Measurements from ENCODE around the gene GAD1. TPM values are rescaled to one million over a fixed set of nuclear protein-coding genes. Genes with fewer than 3 reads are reported as not detected.
A peak's percentile ranks its signal among the peaks of the same experiment; 100 is the strongest.

The GAD1 gene
- polyA plus RNA-seq, 1 donor from 2014 or later = 56.3 TPM

DNA sequence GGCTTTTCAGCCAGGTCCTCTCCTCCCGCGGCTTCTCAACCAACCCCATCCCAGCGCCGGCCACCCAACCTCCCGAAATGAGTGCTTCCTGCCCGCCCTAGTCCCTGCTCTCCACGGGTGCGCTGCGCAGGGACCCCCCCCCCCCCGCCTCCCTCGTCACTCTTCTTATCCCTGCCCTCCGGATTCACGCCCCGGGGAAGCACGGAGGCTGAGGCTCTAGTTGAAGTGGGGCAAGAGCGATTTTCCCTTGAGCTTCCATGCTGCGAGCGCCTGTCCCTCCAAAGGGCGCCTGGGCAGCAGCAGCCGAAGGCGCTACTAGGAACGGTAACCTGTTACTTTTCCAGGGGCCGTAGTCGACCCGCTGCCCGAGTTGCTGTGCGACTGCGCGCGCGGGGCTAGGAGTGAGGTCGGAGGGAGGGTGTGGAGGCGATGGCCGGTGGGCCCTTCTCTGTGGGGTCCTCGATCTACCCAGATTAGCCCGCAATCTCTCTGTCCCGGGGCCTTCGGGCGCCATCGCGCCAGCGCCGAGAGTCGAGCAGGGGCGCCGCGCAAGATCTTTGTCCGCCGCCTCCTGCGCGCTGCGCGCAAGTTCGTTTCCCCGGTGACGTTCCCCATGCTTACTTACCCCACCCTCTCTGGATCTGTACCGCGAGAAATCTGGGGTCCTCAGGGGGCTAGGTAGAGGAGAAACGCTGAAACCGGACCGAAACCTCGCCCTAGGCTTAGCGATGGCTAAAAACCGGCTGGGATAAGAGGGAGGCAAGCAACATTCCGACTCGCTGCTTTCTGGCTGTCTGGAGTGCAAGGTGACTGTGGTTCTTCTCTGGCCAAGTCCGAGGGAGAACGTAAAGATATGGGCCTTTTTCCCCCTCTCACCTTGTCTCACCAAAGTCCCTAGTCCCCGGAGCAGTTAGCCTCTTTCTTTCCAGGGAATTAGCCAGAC lies 677 bp downstream of the GAD1 start:
- Histone ChIP-seq H3K79me2 (replicated peaks; ENCODE audit: insufficient read depth, low read length) (no peaks in the 10 kb centered on the region), H3K27me3 (ENCODE audit: insufficient read depth, low read depth, low read length) (peaks cover 96% of the 10 kb centered on the region), H3K9ac (ENCODE audit: low read length) (peak overlapping the region; percentile 77), H3K9me3 (ENCODE audit: low read length) (no peaks in the 10 kb centered on the region), H3K4me2 (ENCODE audit: low read length) (peak overlapping the region; percentile 81), H2AFZ (ENCODE audit: low read depth, low read length) (peak overlapping the region; percentile 18), H3K27ac (ENCODE audit: low read length) (peak overlapping the region; percentile 77), H3K36me3 (ENCODE audit: insufficient read depth, low read length) (no peaks in the 10 kb centered on the region), H3K4me3 (ENCODE audit: low read length) (peak overlapping the region; percentile 80), H3F3A (ENCODE audit: insufficient read depth, low read length, poor library complexity, severe bottlenecking) (no peaks in the 10 kb centered on the region), H3K9me2 (ENCODE audit: insufficient read depth, low read length) (no peaks in the 10 kb centered on the region), H4K20me1 (ENCODE audit: insufficient read depth) (no peaks in the 10 kb centered on the region)
- TF ChIP-seq, protein P1, sequence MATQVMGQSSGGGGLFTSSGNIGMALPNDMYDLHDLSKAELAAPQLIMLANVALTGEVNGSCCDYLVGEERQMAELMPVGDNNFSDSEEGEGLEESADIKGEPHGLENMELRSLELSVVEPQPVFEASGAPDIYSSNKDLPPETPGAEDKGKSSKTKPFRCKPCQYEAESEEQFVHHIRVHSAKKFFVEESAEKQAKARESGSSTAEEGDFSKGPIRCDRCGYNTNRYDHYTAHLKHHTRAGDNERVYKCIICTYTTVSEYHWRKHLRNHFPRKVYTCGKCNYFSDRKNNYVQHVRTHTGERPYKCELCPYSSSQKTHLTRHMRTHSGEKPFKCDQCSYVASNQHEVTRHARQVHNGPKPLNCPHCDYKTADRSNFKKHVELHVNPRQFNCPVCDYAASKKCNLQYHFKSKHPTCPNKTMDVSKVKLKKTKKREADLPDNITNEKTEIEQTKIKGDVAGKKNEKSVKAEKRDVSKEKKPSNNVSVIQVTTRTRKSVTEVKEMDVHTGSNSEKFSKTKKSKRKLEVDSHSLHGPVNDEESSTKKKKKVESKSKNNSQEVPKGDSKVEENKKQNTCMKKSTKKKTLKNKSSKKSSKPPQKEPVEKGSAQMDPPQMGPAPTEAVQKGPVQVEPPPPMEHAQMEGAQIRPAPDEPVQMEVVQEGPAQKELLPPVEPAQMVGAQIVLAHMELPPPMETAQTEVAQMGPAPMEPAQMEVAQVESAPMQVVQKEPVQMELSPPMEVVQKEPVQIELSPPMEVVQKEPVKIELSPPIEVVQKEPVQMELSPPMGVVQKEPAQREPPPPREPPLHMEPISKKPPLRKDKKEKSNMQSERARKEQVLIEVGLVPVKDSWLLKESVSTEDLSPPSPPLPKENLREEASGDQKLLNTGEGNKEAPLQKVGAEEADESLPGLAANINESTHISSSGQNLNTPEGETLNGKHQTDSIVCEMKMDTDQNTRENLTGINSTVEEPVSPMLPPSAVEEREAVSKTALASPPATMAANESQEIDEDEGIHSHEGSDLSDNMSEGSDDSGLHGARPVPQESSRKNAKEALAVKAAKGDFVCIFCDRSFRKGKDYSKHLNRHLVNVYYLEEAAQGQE (IDR thresholded peaks at IDR 0.05; ENCODE audit: borderline replicate concordance) = no peak
- TF ChIP-seq EZH2 (IDR thresholded peaks at IDR 0.05; ENCODE audit: borderline replicate concordance, insufficient read depth, low read length, poor library complexity, severe bottlenecking) (peak; percentile 46), TAF1 (IDR thresholded peaks at IDR 0.05; ENCODE audit: low read depth) (no peak)

DNA sequence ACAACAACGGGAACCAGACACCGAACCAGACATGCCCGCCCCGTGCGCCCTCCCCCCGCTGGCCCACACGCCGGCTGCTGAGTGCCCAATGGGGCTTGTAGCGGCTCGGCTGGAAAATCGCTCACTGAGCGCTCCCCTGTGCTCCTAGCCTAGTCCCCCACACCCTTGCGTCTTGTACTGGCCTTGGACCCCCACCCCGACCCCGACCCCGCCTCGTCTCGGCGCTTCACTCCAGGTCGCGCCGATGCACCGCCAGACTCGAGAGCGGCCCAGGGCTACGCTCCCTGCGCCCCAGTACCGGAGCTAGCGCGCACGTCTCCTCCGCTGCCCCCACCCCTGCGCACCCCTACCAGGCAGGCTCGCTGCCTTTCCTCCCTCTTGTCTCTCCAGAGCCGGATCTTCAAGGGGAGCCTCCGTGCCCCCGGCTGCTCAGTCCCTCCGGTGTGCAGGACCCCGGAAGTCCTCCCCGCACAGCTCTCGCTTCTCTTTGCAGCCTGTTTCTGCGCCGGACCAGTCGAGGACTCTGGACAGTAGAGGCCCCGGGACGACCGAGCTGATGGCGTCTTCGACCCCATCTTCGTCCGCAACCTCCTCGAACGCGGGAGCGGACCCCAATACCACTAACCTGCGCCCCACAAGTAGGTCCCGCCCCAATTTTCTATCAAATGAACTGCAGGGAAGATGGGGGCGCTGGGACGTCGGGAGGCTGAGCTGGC lies 1.5 kb downstream of the GAD1 start:
- H3K27ac ChIP-seq (ENCODE audit: low read length) = peak overlapping the region; percentile 77
- H3K36me3 ChIP-seq (ENCODE audit: insufficient read depth, low read length) = no peaks in the 10 kb centered on the region
- no peak overlapping the region for H2AFZ ChIP-seq (ENCODE audit: low read depth, low read length)
- H3K4me3 ChIP-seq (ENCODE audit: low read length) = peak overlapping the region; percentile 80
- H3K4me2 ChIP-seq (ENCODE audit: low read length) = peak overlapping the region; percentile 59
- no peaks in the 10 kb centered on the region for H3K9me2 ChIP-seq (ENCODE audit: insufficient read depth, low read length)
- H4K20me1 ChIP-seq (ENCODE audit: insufficient read depth) = no peaks in the 10 kb centered on the region
- H3K9ac ChIP-seq (ENCODE audit: low read length) = peak overlapping the region; percentile 77
- no peaks in the 10 kb centered on the region for H3K9me3 ChIP-seq (ENCODE audit: low read length)
- TF ChIP-seq MXI1 (conservative IDR thresholded peaks at IDR 0.05; ENCODE audit: poor library complexity, severe bottlenecking) = no peak
- TF ChIP-seq EZH2 (IDR thresholded peaks at IDR 0.05; ENCODE audit: borderline replicate concordance, insufficient read depth, low read length, poor library complexity, severe bottlenecking) = peak; percentile 72
- peaks cover 100% of the 10 kb centered on the region for H3K27me3 ChIP-seq (ENCODE audit: insufficient read depth, low read depth, low read length)
- H3F3A ChIP-seq (ENCODE audit: insufficient read depth, low read length, poor library complexity, severe bottlenecking) = no peaks in the 10 kb centered on the region
- H3K79me2 ChIP-seq (replicated peaks; ENCODE audit: insufficient read depth, low read length) = no peaks in the 10 kb centered on the region

DNA sequence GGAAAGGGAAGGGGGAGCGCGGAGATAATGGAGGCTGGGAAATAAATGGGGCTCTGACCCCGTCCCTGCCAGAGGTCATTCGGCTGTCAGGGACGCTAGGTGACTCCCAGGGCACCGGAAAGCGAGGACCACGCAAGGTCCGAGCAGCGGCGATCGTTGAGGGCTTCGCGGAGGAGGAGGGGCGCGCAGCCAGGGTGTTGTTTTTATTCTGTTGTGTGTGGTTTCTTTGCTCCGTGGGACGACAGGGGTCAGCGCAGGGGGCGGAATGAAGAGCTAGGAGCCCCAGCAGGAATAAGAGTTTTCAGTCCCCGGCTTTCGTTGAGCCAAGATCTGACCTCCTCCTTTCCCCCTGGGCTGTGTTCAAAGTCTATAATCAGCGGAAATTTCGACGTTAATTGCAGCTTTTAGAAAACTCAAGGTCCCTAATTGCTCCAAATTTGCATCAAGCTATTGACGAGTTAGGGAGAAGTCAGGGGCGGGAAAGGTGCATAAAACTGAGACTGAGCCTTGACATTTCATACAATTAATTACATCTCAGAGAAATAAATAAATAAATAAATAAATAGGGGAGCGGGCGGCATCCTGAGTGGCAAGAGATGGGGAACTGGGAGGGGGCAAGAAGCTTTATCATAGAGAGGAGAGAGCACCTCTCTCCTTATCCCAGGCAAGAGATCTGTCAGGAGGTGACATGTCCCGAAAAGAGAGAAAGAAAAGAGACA lies 2.2 kb downstream of the GAD1 start:
- Histone ChIP-seq H2AFZ (ENCODE audit: low read depth, low read length) (no peak overlapping the region), H3K4me2 (ENCODE audit: low read length) (peak overlapping the region; percentile 59), H3K4me3 (ENCODE audit: low read length) (peak overlapping the region; percentile 80)

More for the DNA sequence above, 2.2 kb downstream of the GAD1 start:
- peaks cover 99% of the 10 kb centered on the region for H3K27me3 ChIP-seq (ENCODE audit: insufficient read depth, low read depth, low read length)
- peak; percentile 55 for TF ChIP-seq POLR2AphosphoS5 (IDR thresholded peaks at IDR 0.05)
- TF ChIP-seq, protein P2, sequence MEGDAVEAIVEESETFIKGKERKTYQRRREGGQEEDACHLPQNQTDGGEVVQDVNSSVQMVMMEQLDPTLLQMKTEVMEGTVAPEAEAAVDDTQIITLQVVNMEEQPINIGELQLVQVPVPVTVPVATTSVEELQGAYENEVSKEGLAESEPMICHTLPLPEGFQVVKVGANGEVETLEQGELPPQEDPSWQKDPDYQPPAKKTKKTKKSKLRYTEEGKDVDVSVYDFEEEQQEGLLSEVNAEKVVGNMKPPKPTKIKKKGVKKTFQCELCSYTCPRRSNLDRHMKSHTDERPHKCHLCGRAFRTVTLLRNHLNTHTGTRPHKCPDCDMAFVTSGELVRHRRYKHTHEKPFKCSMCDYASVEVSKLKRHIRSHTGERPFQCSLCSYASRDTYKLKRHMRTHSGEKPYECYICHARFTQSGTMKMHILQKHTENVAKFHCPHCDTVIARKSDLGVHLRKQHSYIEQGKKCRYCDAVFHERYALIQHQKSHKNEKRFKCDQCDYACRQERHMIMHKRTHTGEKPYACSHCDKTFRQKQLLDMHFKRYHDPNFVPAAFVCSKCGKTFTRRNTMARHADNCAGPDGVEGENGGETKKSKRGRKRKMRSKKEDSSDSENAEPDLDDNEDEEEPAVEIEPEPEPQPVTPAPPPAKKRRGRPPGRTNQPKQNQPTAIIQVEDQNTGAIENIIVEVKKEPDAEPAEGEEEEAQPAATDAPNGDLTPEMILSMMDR (IDR thresholded peaks at IDR 0.05; ENCODE audit: poor library complexity, severe bottlenecking) = no peak
- no peaks in the 10 kb centered on the region for H3K9me3 ChIP-seq (ENCODE audit: low read length)
- peak overlapping the region; percentile 77 for H3K27ac ChIP-seq (ENCODE audit: low read length)
- H4K20me1 ChIP-seq (ENCODE audit: insufficient read depth) = no peaks in the 10 kb centered on the region
- H3K36me3 ChIP-seq (ENCODE audit: insufficient read depth, low read length) = no peaks in the 10 kb centered on the region
- H3F3A ChIP-seq (ENCODE audit: insufficient read depth, low read length, poor library complexity, severe bottlenecking) = no peaks in the 10 kb centered on the region
- peak overlapping the region; percentile 77 for H3K9ac ChIP-seq (ENCODE audit: low read length)
- no peaks in the 10 kb centered on the region for H3K79me2 ChIP-seq (replicated peaks; ENCODE audit: insufficient read depth, low read length)
- H3K9me2 ChIP-seq (ENCODE audit: insufficient read depth, low read length) = no peaks in the 10 kb centered on the region
